ENCODE data around the gene ZKSCAN7.

DNA sequence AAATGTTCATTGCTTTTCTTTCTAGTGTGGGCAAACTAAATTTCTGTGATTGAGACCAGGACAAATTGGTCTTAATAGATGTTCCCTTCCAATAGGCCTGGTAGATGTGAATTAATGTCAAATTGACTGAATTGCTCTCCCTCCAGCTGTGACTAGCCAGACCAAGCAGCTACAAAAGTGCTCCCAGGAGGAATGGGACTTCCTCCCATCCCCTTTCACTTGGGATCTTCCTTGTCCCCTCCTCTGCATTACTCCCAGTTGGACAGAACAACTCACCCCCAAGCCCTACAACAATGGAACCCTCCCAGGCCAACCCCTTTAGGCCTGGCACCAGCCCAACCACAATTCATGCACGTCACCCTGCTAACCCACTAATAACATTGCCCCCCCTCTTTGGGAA is 19.6 kb upstream of the ZKSCAN7 start:
- TF ChIP-seq EZH2 (IDR thresholded peaks at IDR 0.05; ENCODE audit: low read length, unreplicated experiment), result no peak
- TF ChIP-seq, protein P1, sequence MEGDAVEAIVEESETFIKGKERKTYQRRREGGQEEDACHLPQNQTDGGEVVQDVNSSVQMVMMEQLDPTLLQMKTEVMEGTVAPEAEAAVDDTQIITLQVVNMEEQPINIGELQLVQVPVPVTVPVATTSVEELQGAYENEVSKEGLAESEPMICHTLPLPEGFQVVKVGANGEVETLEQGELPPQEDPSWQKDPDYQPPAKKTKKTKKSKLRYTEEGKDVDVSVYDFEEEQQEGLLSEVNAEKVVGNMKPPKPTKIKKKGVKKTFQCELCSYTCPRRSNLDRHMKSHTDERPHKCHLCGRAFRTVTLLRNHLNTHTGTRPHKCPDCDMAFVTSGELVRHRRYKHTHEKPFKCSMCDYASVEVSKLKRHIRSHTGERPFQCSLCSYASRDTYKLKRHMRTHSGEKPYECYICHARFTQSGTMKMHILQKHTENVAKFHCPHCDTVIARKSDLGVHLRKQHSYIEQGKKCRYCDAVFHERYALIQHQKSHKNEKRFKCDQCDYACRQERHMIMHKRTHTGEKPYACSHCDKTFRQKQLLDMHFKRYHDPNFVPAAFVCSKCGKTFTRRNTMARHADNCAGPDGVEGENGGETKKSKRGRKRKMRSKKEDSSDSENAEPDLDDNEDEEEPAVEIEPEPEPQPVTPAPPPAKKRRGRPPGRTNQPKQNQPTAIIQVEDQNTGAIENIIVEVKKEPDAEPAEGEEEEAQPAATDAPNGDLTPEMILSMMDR (conservative IDR thresholded peaks at IDR 0.05; ENCODE audit: low read depth, low read length), result no peak

Measured in PC-3 (cell line).